Measurements from ENCODE around the gene DAB2. TPM values are rescaled to one million over a fixed set of nuclear protein-coding genes. Genes with fewer than 3 reads are reported as not detected.

The DAB2 gene
- total and polyA plus RNA-seq, 4 donors: 10.0 to 25.6 (median 16.1) TPM

DNA sequence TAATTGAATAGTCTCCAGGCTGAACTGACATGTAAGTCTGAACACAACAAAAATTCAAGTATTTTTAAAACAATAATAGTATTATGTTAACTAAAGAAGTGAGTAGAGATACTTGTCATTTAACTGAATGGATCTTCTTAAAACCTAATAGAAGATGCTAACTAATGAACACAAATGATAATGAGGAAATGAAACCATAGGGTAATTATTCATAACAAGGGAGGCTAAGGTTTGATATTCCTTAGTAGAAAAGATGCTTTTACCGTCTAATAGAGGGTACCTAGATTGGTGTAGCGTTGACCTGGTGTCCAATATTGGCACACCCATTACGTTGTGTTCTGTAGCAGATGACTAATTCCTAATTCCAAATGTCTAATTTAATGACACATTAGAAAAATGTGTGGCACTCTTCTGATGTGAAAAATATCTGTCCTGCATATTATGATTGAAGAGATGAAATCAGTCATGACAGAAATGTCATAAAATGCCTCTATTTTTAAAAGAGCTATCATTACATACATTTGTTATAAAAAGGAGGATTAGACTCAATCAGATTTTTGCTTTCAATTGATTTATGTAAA is 14.9 kb upstream of the DAB2 start:
- 93% methylated on average over 3 of the region's 3 CpGs for WGBS

More for the DNA sequence above, 14.9 kb upstream of the DAB2 start:
- Histone ChIP-seq H3K4me1 (ENCODE audit: control insufficient read depth in 4 of 4, insufficient read depth in 4 of 4, low read length in 3 of 4) (peaks cover 0 to 13% (median 4%) of the 10 kb centered on the region in 4 donors), H3K27me3 (ENCODE audit: control insufficient read depth in 4 of 4, insufficient read depth in 4 of 4, low read length in 3 of 4) (peaks cover 0 to 6% (median under 1%) of the 10 kb centered on the region in 4 donors), H3K27ac (ENCODE audit: low read depth in 1 of 2, low read length in 2 of 2) (no peak overlapping the region), H3K9me3 (ENCODE audit: control insufficient read depth in 4 of 4, low read length in 3 of 4) (no peaks in the 10 kb centered on the region), H3K4me3 (ENCODE audit: low read depth in 1 of 3, low read length in 3 of 3) (no peak overlapping the region), H3K9ac (ENCODE audit: low read depth in 1 of 2, low read length in 2 of 2) (no peak overlapping the region), H3K36me3 (ENCODE audit: control insufficient read depth in 4 of 4, insufficient read depth in 3 of 4, low read depth in 1 of 4, low read length in 3 of 4) (no peaks in the 10 kb centered on the region)
- TF ChIP-seq, protein P1, sequence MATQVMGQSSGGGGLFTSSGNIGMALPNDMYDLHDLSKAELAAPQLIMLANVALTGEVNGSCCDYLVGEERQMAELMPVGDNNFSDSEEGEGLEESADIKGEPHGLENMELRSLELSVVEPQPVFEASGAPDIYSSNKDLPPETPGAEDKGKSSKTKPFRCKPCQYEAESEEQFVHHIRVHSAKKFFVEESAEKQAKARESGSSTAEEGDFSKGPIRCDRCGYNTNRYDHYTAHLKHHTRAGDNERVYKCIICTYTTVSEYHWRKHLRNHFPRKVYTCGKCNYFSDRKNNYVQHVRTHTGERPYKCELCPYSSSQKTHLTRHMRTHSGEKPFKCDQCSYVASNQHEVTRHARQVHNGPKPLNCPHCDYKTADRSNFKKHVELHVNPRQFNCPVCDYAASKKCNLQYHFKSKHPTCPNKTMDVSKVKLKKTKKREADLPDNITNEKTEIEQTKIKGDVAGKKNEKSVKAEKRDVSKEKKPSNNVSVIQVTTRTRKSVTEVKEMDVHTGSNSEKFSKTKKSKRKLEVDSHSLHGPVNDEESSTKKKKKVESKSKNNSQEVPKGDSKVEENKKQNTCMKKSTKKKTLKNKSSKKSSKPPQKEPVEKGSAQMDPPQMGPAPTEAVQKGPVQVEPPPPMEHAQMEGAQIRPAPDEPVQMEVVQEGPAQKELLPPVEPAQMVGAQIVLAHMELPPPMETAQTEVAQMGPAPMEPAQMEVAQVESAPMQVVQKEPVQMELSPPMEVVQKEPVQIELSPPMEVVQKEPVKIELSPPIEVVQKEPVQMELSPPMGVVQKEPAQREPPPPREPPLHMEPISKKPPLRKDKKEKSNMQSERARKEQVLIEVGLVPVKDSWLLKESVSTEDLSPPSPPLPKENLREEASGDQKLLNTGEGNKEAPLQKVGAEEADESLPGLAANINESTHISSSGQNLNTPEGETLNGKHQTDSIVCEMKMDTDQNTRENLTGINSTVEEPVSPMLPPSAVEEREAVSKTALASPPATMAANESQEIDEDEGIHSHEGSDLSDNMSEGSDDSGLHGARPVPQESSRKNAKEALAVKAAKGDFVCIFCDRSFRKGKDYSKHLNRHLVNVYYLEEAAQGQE (IDR thresholded peaks at IDR 0.05): no peak
- TF ChIP-seq, protein P2, sequence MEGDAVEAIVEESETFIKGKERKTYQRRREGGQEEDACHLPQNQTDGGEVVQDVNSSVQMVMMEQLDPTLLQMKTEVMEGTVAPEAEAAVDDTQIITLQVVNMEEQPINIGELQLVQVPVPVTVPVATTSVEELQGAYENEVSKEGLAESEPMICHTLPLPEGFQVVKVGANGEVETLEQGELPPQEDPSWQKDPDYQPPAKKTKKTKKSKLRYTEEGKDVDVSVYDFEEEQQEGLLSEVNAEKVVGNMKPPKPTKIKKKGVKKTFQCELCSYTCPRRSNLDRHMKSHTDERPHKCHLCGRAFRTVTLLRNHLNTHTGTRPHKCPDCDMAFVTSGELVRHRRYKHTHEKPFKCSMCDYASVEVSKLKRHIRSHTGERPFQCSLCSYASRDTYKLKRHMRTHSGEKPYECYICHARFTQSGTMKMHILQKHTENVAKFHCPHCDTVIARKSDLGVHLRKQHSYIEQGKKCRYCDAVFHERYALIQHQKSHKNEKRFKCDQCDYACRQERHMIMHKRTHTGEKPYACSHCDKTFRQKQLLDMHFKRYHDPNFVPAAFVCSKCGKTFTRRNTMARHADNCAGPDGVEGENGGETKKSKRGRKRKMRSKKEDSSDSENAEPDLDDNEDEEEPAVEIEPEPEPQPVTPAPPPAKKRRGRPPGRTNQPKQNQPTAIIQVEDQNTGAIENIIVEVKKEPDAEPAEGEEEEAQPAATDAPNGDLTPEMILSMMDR (IDR thresholded peaks at IDR 0.05; ENCODE audit: low read depth, low read length, missing input control): no peak
- TF ChIP-seq FOXA1 (IDR thresholded peaks at IDR 0.05) (no peak), SP1 (IDR thresholded peaks at IDR 0.05) (no peak), JUND (IDR thresholded peaks at IDR 0.05) (no peak), GABPA (IDR thresholded peaks at IDR 0.05 in 1 of 2, conservative IDR thresholded peaks at IDR 0.05 in 1 of 2) (no peak), TAF1 (conservative IDR thresholded peaks at IDR 0.05) (no peak), YY1 (IDR thresholded peaks at IDR 0.05) (no peak), EGR1 (IDR thresholded peaks at IDR 0.05; ENCODE audit: low read depth in 2 of 2) (no peak), RAD21 (IDR thresholded peaks at IDR 0.05) (no peak), RXRA (IDR thresholded peaks at IDR 0.05) (no peak), NR2F2 (IDR thresholded peaks at IDR 0.05) (no peak)
- TF ChIP-seq, protein P3, sequence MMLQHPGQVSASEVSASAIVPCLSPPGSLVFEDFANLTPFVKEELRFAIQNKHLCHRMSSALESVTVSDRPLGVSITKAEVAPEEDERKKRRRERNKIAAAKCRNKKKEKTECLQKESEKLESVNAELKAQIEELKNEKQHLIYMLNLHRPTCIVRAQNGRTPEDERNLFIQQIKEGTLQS (IDR thresholded peaks at IDR 0.05): no peak
- TF ChIP-seq, protein P4, sequence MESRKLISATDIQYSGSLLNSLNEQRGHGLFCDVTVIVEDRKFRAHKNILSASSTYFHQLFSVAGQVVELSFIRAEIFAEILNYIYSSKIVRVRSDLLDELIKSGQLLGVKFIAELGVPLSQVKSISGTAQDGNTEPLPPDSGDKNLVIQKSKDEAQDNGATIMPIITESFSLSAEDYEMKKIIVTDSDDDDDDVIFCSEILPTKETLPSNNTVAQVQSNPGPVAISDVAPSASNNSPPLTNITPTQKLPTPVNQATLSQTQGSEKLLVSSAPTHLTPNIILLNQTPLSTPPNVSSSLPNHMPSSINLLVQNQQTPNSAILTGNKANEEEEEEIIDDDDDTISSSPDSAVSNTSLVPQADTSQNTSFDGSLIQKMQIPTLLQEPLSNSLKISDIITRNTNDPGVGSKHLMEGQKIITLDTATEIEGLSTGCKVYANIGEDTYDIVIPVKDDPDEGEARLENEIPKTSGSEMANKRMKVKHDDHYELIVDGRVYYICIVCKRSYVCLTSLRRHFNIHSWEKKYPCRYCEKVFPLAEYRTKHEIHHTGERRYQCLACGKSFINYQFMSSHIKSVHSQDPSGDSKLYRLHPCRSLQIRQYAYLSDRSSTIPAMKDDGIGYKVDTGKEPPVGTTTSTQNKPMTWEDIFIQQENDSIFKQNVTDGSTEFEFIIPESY (IDR thresholded peaks at IDR 0.05): no peak
- TF ChIP-seq, protein P5, sequence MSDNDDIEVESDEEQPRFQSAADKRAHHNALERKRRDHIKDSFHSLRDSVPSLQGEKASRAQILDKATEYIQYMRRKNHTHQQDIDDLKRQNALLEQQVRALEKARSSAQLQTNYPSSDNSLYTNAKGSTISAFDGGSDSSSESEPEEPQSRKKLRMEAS (IDR thresholded peaks at IDR 0.05): no peak
- no peak for DNase-seq (ENCODE audit: low spot score)

Data from liver (tissue), 9 donors.